GM18909 (cell line): ENCODE data around the gene TNMD.
"Not testable (repeated sequence)": the region's sequence is repeated elsewhere in the genome, so short reads cannot be mapped to it uniquely, and the experiment has no call there.

Experiments used
- ATAC-seq: cut with Tn5 transposase; IDR thresholded peaks from one replicate; pipeline ENCODE4 v1.9.1; 2021; ENCODE audit warnings: mild to moderate bottlenecking; ENCODE audit not compliant: unreplicated experiment, poor library complexity

The TNMD gene

GRCh38 chrX:100584611-100585010, at the start of gene TNMD:
Gene TNMD, plus strand, starts transcription at chrX:100584936. Its CDS starts 83 bp downstream, at chrX:100585019.
- no peak for ATAC-seq

GRCh38 chrX:100565534-100565933, 19.2 kb upstream of the TNMD start:
- ATAC-seq = not testable (repeated sequence)

- ATAC-seq = no peak
These were observed 2.0 kb downstream of the TNMD start for GRCh38 chrX:100586747-100587146.

- no peak for ATAC-seq
These were observed 3.1 kb downstream of the TNMD start for GRCh38 chrX:100587861-100588260.

- no peak for ATAC-seq
These were observed 6.7 kb downstream of the TNMD start for GRCh38 chrX:100591256-100592051.

- no peak for ATAC-seq
These were observed 8.4 kb downstream of the TNMD start for GRCh38 chrX:100593126-100593525.

- no peak for ATAC-seq
These were observed 8.8 kb downstream of the TNMD start for GRCh38 chrX:100593581-100593980.

- no peak for ATAC-seq
These were observed 11.9 kb downstream of the TNMD start for GRCh38 chrX:100596601-100597000.

- no peak for ATAC-seq
These were observed 14.7 kb downstream of the TNMD start for GRCh38 chrX:100599456-100599855.

GRCh38 chrX:100600340-100600739, 15.6 kb downstream of the TNMD start:
- peak; percentile 16 for ATAC-seq

GRCh38 chrX:100600758-100601157, 16.0 kb downstream of the TNMD start:
- ATAC-seq = peak; percentile 92

GRCh38 chrX:100606753-100607152, 22.0 kb downstream of the TNMD start:
- ATAC-seq = peak; percentile 62

- ATAC-seq = no peak
These were observed 24.9 kb downstream of the TNMD start for GRCh38 chrX:100609591-100609990.

- ATAC-seq = no peak
These were observed 27.2 kb downstream of the TNMD start for GRCh38 chrX:100611951-100612350.

- ATAC-seq = peak; percentile 100
These were observed 30.3 kb downstream of the TNMD start for GRCh38 chrX:100615005-100615404.

- ATAC-seq = no peak
These were observed 38.3 kb downstream of the TNMD start for GRCh38 chrX:100623001-100623400.

GRCh38 chrX:100625985-100626491, 41.3 kb downstream of the TNMD start:
- ATAC-seq = peak; percentile 96

GRCh38 chrX:100635040-100635439, 50.3 kb downstream of the TNMD start:
- no peak for ATAC-seq

- no peak for ATAC-seq
These were observed 51.2 kb downstream of the TNMD start for GRCh38 chrX:100635989-100636320.

GRCh38 chrX:100636321-100636991, 51.7 kb downstream of the TNMD start, which contains the start of gene TSPAN6:
Gene TSPAN6, minus strand, starts transcription at chrX:100636806. Its CDS starts 112 bp downstream, at chrX:100636694.
- peak; percentile 97 for ATAC-seq

- ATAC-seq = no peak
These were observed 57.6 kb downstream of the TNMD start for GRCh38 chrX:100642290-100642689.
